GM19324 (cell line): ENCODE measurements around the gene RFTN1.

Experiments
- ATAC-seq: cut with Tn5 transposase; IDR thresholded peaks from one replicate; pipeline ENCODE4 v1.9.1; 2021; ENCODE audit warnings: mild to moderate bottlenecking, moderate library complexity; ENCODE audit not compliant: unreplicated experiment, low FRiP score

The RFTN1 gene

GRCh38 chr3:16390581-16390980, 122.9 kb downstream of the RFTN1 start:
- no peak for ATAC-seq

GRCh38 chr3:16388850-16389441, 124.6 kb downstream of the RFTN1 start:
- ATAC-seq = no peak

- no peak for ATAC-seq
These were observed 126.9 kb downstream of the RFTN1 start for GRCh38 chr3:16386561-16386960.

GRCh38 chr3:16385151-16385550, 128.3 kb downstream of the RFTN1 start:
- ATAC-seq = no peak

DNA sequence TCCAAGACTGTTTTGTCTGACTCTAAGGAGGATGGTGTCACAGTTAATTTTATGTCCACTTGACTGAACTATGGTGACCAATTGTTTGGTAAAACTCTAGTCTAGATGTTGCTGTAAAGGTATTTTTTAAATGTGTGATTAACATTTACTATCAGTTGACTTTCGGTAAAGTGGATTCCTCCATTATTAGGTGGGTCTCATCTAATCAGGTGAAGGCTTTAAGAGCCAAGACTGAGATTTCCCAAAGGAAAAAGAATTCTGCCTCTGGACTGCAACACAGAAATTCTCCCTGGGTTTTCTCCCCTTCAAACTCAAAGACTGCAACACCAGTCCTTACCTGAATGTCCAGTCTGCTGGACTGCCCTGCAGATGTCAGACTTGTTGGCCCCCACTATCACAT, 129.6 kb downstream of the RFTN1 start:
- no peak for ATAC-seq

- ATAC-seq = no peak
These were observed 130.7 kb downstream of the RFTN1 start for GRCh38 chr3:16382845-16383244.

DNA sequence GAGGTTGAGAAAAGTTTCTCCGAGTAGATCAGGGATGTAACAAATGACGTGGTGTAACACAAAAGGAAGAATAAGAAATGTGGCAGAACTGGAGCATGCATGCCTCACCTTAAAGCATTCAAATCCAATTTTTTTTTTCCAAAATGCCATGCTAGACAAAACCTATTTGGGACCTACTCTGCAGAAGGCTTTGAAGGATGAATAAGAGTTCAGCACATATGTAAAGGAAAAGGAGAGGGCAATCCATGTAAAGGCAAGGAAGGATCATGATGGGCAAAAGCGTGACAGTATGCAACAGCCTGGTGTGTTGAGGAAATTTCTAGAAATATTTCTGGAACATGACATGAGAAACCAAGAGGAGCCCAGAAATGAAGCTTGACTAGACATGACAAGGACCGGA, 132.1 kb downstream of the RFTN1 start:
- no peak for ATAC-seq

DNA sequence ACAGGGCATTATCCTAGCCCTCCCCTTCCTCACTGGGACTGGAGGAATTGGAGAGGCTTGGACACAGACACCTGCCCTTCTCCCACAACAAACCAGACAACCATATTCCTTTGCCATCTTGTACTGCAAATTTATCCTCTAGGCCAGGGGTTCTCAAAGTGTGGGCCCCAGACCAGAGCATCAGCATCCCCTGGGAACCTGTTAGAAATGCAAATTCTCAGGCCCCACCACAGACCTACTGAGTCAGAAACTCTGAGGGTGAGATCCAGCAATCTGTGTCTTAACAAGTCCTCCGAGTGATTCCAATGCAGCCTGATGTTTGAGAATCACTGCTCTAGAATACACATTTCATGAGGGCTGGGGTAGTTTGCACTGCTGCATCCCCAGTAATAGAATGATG, 133.1 kb downstream of the RFTN1 start:
- ATAC-seq = no peak

GRCh38 chr3:16379838-16380237, 133.7 kb downstream of the RFTN1 start:
- no peak for ATAC-seq

DNA sequence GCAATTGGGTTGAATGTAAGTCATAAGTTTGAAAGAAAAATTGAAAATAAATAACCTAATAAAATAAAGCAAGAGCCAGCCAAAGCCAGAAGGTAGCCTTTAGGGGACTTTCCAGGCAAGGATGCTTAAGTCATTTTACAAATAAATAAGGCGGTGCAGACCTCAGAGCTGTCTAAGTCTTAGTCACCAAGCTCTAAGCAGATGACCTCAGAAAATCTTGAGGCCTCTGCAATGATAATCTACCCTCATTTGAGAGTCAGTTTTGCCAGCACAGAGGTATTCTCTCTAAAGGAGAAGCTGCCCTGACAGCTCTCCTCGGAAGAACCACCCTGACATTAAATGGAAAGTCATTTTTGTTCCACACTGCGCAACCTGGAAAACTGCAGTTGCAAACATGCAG, 134.6 kb downstream of the RFTN1 start:
- peak; percentile 28 for ATAC-seq

DNA sequence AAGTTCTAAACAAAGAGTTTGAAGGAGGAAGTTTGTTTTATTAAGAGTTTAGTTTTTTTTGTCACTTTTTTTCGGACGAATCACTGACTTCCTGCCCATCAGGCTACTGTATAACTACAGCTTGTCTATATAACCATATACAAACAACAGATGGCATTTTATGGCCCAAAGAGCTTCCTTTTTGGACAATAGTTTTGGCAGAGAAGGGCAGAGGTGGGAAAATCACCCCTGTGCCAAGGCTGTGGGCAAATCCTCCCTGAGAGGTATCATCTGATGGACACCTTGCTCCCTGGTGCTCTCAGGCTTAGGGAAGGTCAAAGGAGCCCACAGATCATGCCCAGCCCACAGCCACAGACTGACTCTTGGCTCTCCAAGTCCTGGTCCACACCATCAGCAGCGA, 135.1 kb downstream of the RFTN1 start:
- no peak for ATAC-seq

DNA sequence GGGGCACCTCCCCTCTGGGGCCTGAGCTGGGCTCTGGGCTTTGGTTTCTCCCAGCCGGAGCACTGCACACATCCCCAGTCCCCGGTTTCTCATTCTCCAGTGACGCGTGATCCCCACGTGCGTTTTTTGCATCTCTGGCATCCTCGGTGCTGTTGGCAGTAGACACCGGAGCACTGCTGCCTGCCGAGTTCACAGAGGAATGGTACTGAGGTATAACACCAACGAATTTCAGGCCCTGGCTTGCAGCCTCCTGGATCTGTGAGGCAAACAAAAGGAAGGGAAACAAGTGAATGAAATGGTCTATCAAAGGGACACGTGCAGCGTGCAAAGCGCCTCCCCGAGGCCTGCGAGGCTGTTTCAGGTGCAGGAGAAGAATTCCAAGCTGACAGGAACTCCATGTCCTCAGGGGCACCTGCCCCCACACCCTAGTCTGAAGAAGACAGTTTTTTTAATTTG, 135.6 kb downstream of the RFTN1 start:
- no peak for ATAC-seq

- no peak for ATAC-seq
These were observed 136.3 kb downstream of the RFTN1 start for GRCh38 chr3:16377196-16377595.

GRCh38 chr3:16375891-16376290, 137.6 kb downstream of the RFTN1 start:
- no peak for ATAC-seq

GRCh38 chr3:16374935-16375245, 138.6 kb downstream of the RFTN1 start:
- no peak for ATAC-seq

DNA sequence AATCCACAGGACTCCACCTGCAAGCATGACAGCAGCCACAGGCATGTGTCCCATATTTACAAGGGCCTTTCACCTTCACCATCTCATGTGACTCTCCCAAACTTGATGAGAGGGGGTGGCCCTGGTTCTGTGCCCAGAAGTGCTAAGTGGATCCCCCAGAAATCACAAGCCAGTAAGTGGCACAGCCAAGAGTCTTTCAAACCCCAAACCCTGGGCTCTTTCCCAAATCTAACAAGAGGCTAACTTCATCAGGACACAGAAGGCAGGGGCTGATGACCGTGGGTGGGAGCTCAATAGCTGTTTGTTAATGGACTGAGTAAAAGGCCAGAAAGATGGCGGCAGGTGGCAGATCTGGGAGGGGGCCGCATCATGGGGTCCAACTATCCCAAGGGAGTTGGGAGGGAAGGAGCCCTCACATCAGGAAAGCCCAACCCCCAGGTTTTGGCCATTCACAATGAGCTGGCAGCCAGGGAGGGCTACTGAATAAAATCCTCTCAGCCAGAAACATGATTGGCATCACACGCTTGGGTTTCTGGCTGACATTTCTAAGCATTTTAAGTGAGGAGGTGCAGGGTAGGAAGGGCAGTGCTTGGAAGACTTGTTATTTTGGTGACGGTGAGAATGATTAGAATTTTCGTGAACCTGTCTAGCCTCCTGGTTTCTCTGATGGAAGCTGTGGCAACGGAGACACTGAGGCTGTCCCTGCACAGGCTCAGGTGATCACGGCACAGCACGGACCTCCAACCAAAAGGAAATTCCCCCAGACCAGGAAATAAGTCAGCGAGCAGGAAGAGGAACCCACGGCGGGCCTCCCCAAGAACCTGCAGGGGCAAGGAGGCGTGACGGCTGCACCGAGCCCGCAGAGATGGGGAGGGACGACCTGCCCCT, 139.2 kb downstream of the RFTN1 start:
- no peak for ATAC-seq

- no peak for ATAC-seq
These were observed 140.1 kb downstream of the RFTN1 start for GRCh38 chr3:16373341-16373946.

DNA sequence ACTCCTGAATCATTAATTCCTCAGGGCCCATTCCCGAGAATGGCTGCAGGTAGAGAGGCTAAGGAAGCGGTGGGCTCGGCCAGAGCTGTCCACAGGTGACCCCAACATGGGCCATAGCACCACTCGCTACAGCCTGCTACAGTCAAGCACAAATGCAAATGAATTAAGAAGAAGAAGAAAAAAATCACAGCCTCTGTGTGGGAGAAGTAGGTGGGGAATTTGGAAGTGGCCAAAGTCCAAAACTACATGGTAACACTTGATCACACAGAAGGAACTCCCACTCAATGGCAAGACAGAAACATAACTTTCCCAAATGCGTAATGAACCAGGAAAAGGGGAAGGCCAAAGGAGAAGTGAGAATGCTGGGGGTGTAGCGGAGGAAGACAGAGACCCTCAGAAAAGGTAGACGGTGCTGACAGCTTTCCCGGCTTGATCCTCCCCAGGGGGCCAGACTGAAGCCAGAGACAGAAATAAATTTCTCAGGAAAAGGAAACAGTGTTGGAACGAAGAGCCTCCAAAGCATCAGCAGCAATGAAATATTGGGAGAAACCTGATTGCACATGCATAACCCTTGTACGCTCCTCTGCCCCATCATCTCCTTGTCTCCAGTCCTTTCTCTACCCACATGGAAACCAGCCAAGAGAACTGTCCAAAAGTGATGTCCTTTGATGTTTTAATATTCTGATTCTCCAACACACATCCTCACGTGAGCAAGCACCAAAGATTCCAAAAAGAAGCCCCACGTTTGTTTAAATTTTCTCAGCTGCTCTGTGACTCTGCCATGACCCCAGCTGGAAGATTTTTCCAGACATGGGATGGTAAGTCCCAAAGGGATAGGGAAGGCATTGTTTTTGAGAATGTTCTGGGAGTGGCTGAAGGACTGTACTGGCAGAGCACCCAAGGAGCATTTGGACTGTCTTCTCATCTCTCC, 140.9 kb downstream of the RFTN1 start:
- peak; percentile 31 for ATAC-seq

GRCh38 chr3:16370872-16371740, 142.4 kb downstream of the RFTN1 start:
- ATAC-seq = no peak

DNA sequence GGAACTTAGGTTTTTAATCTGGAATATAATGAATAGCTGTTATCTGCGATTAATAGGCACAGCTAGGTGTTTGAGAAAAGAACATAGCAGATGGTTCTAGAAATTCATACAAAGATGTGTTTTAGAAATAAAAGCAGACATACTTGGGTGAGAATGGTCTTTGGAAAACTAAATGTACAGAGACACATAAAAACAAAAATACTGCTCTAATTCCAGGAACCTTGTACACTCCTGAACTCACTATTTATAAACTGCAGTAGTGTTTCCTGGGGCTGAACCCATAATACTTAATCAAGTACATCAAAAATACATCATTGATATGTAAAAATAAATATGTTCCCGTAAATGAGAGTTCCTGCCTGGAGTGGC, 143.0 kb downstream of the RFTN1 start:
- no peak for ATAC-seq
